GM21367 (cell line): ENCODE results near the gene MAZ.

Source experiments
- ATAC-seq: cut with Tn5 transposase; IDR thresholded peaks from one replicate; pipeline ENCODE4 v1.9.1; 2021; ENCODE audit not compliant: unreplicated experiment

MAZ gene

DNA sequence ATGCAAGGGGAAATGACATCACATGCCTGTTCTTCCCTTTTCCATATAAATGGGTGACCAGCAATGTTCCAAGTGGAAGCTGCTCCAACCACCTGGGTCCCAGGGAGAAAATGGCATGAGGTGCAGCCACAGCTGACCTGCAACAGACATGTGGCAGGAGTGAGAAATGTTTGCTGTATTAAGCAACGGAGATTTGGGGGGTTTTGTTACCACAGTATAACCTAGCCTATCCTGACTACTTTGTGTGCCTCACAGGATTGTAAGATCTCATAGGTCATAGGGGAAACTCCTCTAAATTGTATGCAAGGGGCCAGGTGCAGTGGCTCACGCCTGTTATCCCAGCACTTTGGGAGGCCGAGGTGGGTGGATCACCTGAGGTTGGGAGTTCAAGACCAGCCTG, 44.7 kb downstream of the MAZ start:
- no peak for ATAC-seq

DNA sequence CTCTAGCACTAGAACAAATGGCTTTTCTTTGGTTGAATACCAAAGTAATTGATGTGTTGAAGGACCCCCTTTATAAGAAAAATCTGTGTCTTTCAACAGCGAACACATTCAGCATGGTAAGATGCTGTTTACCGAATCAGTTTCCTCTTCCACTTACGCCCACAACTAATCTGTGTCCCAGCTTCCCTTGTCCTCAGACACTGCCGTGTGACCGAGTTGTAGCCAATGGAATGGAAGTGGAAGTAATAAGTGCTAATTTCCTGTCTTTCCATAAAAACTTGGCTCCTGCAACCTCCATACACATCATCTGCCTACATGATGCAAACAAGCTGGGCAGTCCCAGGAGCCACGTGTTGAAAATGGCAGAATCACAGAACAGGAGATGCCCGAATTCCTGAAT, 46.3 kb downstream of the MAZ start:
- no peak for ATAC-seq

DNA sequence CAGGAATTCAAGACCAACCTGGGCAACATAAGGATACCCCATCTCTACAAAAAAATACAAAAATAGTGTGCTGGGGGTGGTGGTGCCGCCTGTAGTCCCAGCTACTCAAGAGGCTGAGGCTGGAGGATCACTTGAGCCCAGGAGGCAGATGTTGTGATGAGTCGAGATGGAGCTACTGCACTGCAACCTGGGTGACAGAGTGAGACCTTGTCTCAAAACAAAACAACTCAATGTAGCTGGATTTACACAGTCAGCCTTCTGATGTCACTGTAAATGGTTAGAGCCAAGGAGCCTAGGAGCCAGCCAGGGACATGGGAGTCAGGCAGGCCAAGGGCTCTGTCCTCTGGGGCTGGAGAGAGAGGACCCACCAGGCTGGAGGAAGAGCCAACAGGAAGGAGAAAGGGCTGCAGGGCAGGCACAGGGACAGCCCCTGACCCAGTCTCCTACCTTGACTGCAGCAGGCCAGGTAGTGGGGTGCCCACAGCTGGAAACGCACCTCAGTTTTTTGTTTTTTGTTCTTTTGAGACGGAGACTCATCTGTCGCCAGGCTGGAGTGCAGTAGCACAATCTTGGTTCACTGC, 48.3 kb downstream of the MAZ start:
- ATAC-seq = no peak

DNA sequence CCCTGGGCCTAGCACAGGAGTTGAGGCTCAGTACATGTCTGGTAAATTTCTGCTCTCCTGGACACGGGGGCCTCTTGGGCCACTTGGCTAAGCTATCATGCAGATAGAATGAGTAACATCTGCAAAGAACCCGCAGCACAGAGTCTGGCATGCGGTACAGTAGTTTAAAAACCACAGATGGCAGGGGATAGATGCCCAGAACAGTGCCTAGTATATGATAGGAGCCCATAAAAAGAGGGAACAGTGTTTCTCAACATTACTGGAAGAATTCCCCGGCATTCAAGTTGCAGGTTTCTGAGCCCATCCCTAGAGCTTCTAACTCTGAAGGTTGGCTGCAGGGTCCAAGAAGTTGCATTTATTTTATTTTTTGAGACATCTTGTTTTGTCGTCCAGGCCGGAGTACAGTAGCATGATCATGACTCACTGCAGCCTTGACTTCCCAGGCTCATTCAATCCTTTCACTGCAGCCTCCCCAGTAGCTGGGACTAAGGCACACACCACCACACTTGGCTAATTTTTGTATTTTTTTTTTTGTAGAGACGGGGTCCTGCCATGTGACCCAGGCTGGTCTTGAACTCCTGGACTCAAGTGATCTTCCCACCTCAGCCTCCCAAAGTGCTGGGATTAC, 50.9 kb downstream of the MAZ start:
- no peak for ATAC-seq

DNA sequence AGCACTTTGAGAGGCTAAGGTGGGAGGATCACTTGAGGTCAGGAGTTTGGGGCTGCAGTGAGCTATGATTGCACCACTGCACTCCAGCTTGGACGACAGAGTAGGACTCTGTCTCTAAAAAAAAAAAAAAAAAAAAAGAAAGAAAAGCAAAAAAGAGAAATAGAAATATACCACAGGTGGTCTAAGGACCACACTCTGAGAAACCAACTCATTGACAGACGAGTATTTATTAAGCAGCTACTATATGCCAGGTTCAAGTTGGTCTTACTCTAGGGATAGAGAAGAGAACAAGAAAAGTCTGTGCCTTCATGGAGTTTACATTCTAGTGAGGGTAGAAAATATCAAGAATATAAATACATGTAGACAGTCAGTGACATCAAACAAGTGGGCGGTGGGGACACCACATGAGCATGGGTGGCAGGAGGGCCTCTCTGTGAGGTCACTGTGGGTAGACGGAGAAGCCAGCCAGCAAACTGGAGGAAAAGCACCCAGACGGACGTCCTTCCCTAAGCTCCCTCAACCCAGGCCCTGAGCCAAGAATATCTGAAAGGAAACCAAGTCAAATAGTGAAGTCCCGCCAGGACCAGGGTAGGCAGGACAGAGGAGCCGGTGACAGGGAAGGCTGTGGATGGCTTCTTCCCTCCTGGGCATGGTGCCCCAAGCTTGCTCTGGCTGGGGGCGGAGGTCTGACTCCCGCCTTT, 52.0 kb downstream of the MAZ start:
- ATAC-seq = no peak

DNA sequence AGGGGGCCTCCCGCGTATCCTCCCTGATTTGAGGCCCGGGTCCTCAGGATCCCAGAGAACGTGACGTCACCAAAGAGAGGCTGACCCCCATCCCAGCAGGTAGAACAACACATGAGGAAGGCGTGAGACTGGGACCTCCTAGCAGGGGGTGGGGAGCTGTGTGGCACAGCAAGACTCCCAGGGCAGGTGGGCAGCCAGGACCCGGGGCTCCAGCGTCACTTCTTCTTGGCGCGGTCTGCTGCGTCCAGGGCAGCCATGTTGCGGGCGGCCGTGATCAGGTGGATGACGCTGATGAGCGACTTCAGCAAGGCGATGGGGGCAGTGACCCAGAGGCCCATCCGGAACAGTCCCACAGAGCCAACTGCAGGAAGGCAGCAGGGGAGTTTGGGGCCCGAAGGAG, 52.6 kb downstream of the MAZ start:
- ATAC-seq = no peak

DNA sequence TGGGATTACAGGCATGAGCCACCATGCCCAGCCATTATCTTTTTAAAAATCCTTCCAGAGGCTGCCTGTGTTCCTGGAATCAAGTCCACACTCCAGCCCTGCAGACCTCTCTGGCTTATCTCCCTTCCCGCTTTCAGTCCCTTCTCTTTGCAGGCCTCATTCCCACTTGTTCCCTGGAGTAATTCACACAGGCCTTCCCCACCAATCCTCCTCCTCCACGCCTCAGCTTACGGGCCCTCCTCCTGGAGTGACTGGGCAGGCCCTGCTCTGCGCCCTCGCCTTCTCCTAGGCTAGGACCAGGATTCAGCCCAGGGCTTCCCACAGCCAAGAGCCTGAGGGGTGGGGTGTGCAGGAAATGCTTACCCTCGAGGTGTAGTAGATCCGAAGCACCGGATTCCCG, 53.9 kb downstream of the MAZ start:
- no peak for ATAC-seq
